A549 (cell line): Measurements from ENCODE around the gene TMEM154. TPM values are rescaled to one million over a fixed set of nuclear protein-coding genes. Genes with fewer than 3 reads are reported as not detected.

Source experiments
- ATAC-seq, 2 experiments: fragments of 200-7000 bp in 1 of 2; fragments of >200 bp in 1 of 2; cut with Nextera tagmentation in 1 of 2; cut with Tn5 transposase in 1 of 2; 3 replicates each; pipeline versions ENCODE4 v1.8.0 to v1.9.1; 2018 to 2020; ENCODE audit warnings: mild to moderate bottlenecking in 1 of 2, moderate library complexity in 1 of 2
- CTCF ChIA-PET: fragments of 300-600 bp; sonication (Branson Sonifier 250); formaldehyde crosslinking; extraction: SDS; loops from one replicate; lab custom pipeline; 2021; ENCODE audit warnings: antibody characterized with exemption, inconsistent platforms; lab: Yijun Ruan, JAX
- POLR2A ChIA-PET: fragments of 350-600 bp; formaldehyde crosslinking; extraction: SDS; loops from one replicate; lab custom pipeline; 2021; ENCODE audit warnings: antibody characterized with exemption, inconsistent platforms; lab: Yijun Ruan, JAX
- DNase-seq, 2 experiments: peaks; one replicate each; pipeline versions ENCODE4 v3.0.0 to v3.0.0-alpha.2; 2011 to 2016; ENCODE audit warnings: low read depth in 1 of 2, low spot score in 1 of 2
- FAIRE-seq: peaks from 2 replicates; lab custom pipeline; 2011; peaks lifted over from hg19 to GRCh38; lab: Jason Lieb, UNC
- H3K27ac ChIP-seq, 2 experiments: fragments of >200 bp; sonication (Bioruptor Twin); formaldehyde crosslinking; 3 replicates each; pipeline ENCODE4 v1.5.1; 2016 to 2017
- H3K4me1 ChIP-seq: fragments of >200 bp; sonication (Bioruptor Twin); formaldehyde crosslinking; 3 replicates; pipeline ENCODE4 v1.6.1; 2016
- H3K4me2 ChIP-seq: fragments of >200 bp; sonication (Bioruptor Twin); formaldehyde crosslinking; 3 replicates; pipeline ENCODE4 v1.6.1; 2016
- H3K4me3 ChIP-seq: fragments of >200 bp; sonication (Bioruptor Twin); formaldehyde crosslinking; 3 replicates; pipeline ENCODE4 v1.5.1; 2016
- H3K9me3 ChIP-seq: fragments of >200 bp; sonication (Bioruptor Twin); formaldehyde crosslinking; 3 replicates; pipeline ENCODE4 v1.6.1; 2016
- ATOH8 ChIP-seq: fragments of 250-450 bp; sonication (Bioruptor Pico); IDR thresholded peaks from 2 replicates; pipeline ENCODE4 v1.5.0; 2020; ENCODE audit warnings: low read depth, mild to moderate bottlenecking, moderate library complexity
- BCL3 ChIP-seq: fragments of >200 bp; sonication (Bioruptor Twin); formaldehyde crosslinking; IDR thresholded peaks from 3 replicates; pipeline ENCODE4 v1.6.1; 2016
- CBX8 ChIP-seq: fragments of 200-600 bp; sonication (generic); IDR thresholded peaks from 2 replicates; pipeline ENCODE4 v1.6.1; 2016
- EHF ChIP-seq: fragments of 250-450 bp; sonication (Bioruptor Pico); IDR thresholded peaks from 2 replicates; pipeline ENCODE4 v1.5.0; 2020; ENCODE audit warnings: mild to moderate bottlenecking
- EHMT2 ChIP-seq: fragments of 200-600 bp; sonication (generic); IDR thresholded peaks from 2 replicates; pipeline ENCODE4 v1.6.1; 2016; ENCODE audit warnings: antibody characterized with exemption, low read depth, mild to moderate bottlenecking, moderate library complexity
- EP300 ChIP-seq, 2 experiments: fragments of >200 bp; sonication (Bioruptor Twin); formaldehyde crosslinking; IDR thresholded peaks; 2 replicates in 1 of 2; 3 replicates in 1 of 2; pipeline ENCODE4 v1.6.1; 2016 to 2017
- HMGXB4 ChIP-seq: fragments of 250-450 bp; sonication (Bioruptor Pico); IDR thresholded peaks from 2 replicates; pipeline ENCODE4 v1.5.0; 2021; ENCODE audit warnings: mild to moderate bottlenecking, moderate library complexity, borderline replicate concordance
- HOXA7 ChIP-seq: fragments of 250-450 bp; sonication (Bioruptor Pico); IDR thresholded peaks from 2 replicates; pipeline ENCODE4 v1.5.0; 2020; ENCODE audit warnings: mild to moderate bottlenecking, moderate library complexity
- HOXB13 ChIP-seq: fragments of 250-450 bp; sonication (Bioruptor Pico); IDR thresholded peaks from 2 replicates; pipeline ENCODE4 v1.5.0; 2020; ENCODE audit warnings: low read depth, mild to moderate bottlenecking, moderate library complexity
- KDM1A ChIP-seq: fragments of 200-600 bp; sonication (generic); IDR thresholded peaks from 2 replicates; pipeline ENCODE4 v1.6.1; 2016; ENCODE audit warnings: low read depth, mild to moderate bottlenecking
- MAFK ChIP-seq: fragments of 450-650 bp; IDR thresholded peaks from 2 replicates; pipeline ENCODE4 v1.6.1; 2014; ENCODE audit not compliant: partially characterized antibody
- NR3C1 ChIP-seq: fragments of >200 bp; sonication (Bioruptor Twin); formaldehyde crosslinking; IDR thresholded peaks from 3 replicates; pipeline ENCODE4 v1.6.1; 2017
- PBX3 ChIP-seq: IDR thresholded peaks from 2 replicates; pipeline ENCODE4 v1.6.1; 2012
- POLR2A ChIP-seq: IDR thresholded peaks from 2 replicates; pipeline ENCODE4 v1.6.1; 2012; ENCODE audit warnings: mild to moderate bottlenecking, low read length
- POLR2AphosphoS2 ChIP-seq: conservative IDR thresholded peaks from 2 replicates; pipeline ENCODE4 v1.6.1; 2012; ENCODE audit warnings: low read length, improper control_type of control experiment, inconsistent platforms
- RAD21 ChIP-seq, 2 experiments: fragments of >200 bp in 1 of 2; sonication (Bioruptor Twin) in 1 of 2; formaldehyde crosslinking in 1 of 2; IDR thresholded peaks in 1 of 2; conservative IDR thresholded peaks in 1 of 2; 2 replicates in 1 of 2; 3 replicates in 1 of 2; pipeline ENCODE4 v1.6.1; 2012 to 2018; ENCODE audit warnings: inconsistent platforms in 1 of 2
- RARB ChIP-seq: fragments of 250-450 bp; sonication (Bioruptor Pico); IDR thresholded peaks from 2 replicates; pipeline ENCODE4 v1.8.0; 2021; ENCODE audit warnings: mild to moderate bottlenecking, moderate library complexity
- USF2 ChIP-seq: fragments of 450-650 bp; IDR thresholded peaks from 2 replicates; pipeline ENCODE4 v1.6.1; 2014; ENCODE audit warnings: antibody characterized with exemption
- ZC3H11A ChIP-seq: fragments of 450-650 bp; IDR thresholded peaks from 2 replicates; pipeline ENCODE4 v1.6.1; 2014; ENCODE audit warnings: antibody characterized with exemption, mild to moderate bottlenecking
- WGBS: methylation state at CpG from one replicate; pipeline ENCODE4 v1.1.6; 2017; ENCODE audit errors: missing lambda C conversion rate; 5-methylcytosine and 5-hydroxymethylcytosine counted together
- polyA plus RNA-seq, 4 experiments: library from polyadenylated mRNA; depleted of rRNA in 3 of 4; stranded (reverse); fragments of >200 nt; fragmentation: RNase III in 1 of 4; extraction: RNeasy Plus Mini Kit Qiagen cat#74134 plus additional on column Dnase treatment in 1 of 4; gene quantifications; 2 replicates in 3 of 4; 3 replicates in 1 of 4; pipeline ENCODE4 v1.2.3, GENCODE V29; 2011 to 2017

TMEM154 gene
- polyA plus RNA-seq, 2 of the 4 experiments (the other 2 are of a cell fraction), result 0.05 to 0.31 TPM

GRCh38 chr4:152591876-152592275 lies 87.9 kb downstream of the TMEM154 start:
- FAIRE-seq (no peak), ATAC-seq (no peak), DNase-seq (no peak)
- TF ChIP-seq HOXB13 (CRISPR knock-in tag) (no peak), NR3C1 (no peak), PBX3 (no peak), HMGXB4 (CRISPR knock-in tag) (no peak), EHF (CRISPR knock-in tag) (no peak), EP300 (IDR thresholded peaks at IDR 0.05) (no peak), RAD21 (conservative IDR thresholded peaks at IDR 0.05 in 1 of 2, IDR thresholded peaks at IDR 0.05 in 1 of 2) (no peak), CBX8 (no peak), ZC3H11A (no peak), KDM1A (no peak), USF2 (no peak), MAFK (no peak), BCL3 (no peak)
- Histone ChIP-seq H3K27ac (no peak overlapping the region), H3K4me3 (no peak overlapping the region), H3K4me2 (no peak overlapping the region), H3K9me3 (no peaks in the 10 kb centered on the region), H3K4me1 (no peaks in the 10 kb centered on the region)
- ChIA-PET POLR2A (no interaction called here), CTCF (no interaction called here)
- 91% methylated on average over 6 of the region's 6 CpGs for WGBS

GRCh38 chr4:152591396-152591795 lies 88.4 kb downstream of the TMEM154 start:
- Histone ChIP-seq H3K4me2 (no peak overlapping the region), H3K4me3 (no peak overlapping the region), H3K9me3 (no peaks in the 10 kb centered on the region), H3K4me1 (no peaks in the 10 kb centered on the region), H3K27ac (no peak overlapping the region)
- FAIRE-seq (no peak), DNase-seq (no peak), ATAC-seq (no peak)
- TF ChIP-seq ATOH8 (CRISPR knock-in tag) (no peak), HOXB13 (CRISPR knock-in tag) (no peak), POLR2AphosphoS2 (no peak)
- WGBS, result 84% methylated on average over 13 of the region's 13 CpGs
- POLR2A ChIA-PET, result no interaction called here
- CTCF ChIA-PET, result no interaction called here

GRCh38 chr4:152590179-152591031 lies 89.4 kb downstream of the TMEM154 start:
- Histone ChIP-seq H3K4me1 (no peaks in the 10 kb centered on the region), H3K9me3 (no peaks in the 10 kb centered on the region), H3K27ac (no peak overlapping the region), H3K4me3 (no peak overlapping the region), H3K4me2 (no peak overlapping the region)
- ATAC-seq (peak; percentile 30 to 64; a peak in 3 of 6 replicates), FAIRE-seq (no peak), DNase-seq (no peak)
- ChIA-PET CTCF (interaction anchor here (0.9 kb wide), 1 partner anchor 89 kb away, joined by 3 read pairs; no protein-coding TSS in a partner anchor), POLR2A (no interaction called here)
- TF ChIP-seq RARB (CRISPR knock-in tag) (no peak), EP300 (IDR thresholded peaks at IDR 0.05) (no peak), MAFK (no peak), PBX3 (no peak), POLR2A (no peak), HOXA7 (CRISPR knock-in tag) (no peak), ATOH8 (CRISPR knock-in tag) (no peak), EHMT2 (no peak)
- 38% methylated on average over 4 of the region's 4 CpGs for WGBS
